Mucosa of descending colon (tissue), 3 donors: ENCODE measurements around the gene SRRM3. TPM values are rescaled to one million over a fixed set of nuclear protein-coding genes. Genes with fewer than 3 reads are reported as not detected.
"Not testable (repeated sequence)": the region's sequence is repeated elsewhere in the genome, so short reads cannot be mapped to it uniquely, and the experiment has no call there.

Experiments used
- ATAC-seq: fragments of 200-7000 bp; cut with Tn5 transposase; one replicate; pipeline ENCODE4 v1.9.1; 2020; ENCODE audit warnings: mild to moderate bottlenecking, moderate library complexity
- DNase-seq, 3 donors: peaks; one replicate each; pipeline ENCODE4 v3.0.0-alpha.2; 2020
- H3K36me3 ChIP-seq: fragments of 200-600 bp; one replicate; pipeline ENCODE4 v1.8.0; 2021; ENCODE audit warnings: low read depth, mild to moderate bottlenecking
- H3K4me1 ChIP-seq: fragments of 200-600 bp; one replicate; pipeline ENCODE4 v1.8.0; 2021; ENCODE audit warnings: low read depth, mild to moderate bottlenecking
- H3K4me3 ChIP-seq: fragments of 200-600 bp; one replicate; pipeline ENCODE4 v1.8.0; 2021; ENCODE audit warnings: mild to moderate bottlenecking
- H3K9me3 ChIP-seq: fragments of 200-600 bp; one replicate; pipeline ENCODE4 v1.8.0; 2021; ENCODE audit warnings: mild to moderate bottlenecking
- intact Hi-C, 2 donors: fragments of 100-400 bp; cut with DNase I in 1 of 2; cut with micrococcal nuclease in 1 of 2; formaldehyde crosslinking; loops; one replicate each; pipeline versions ENCODE4 v1.11.0 to v1.11.1; 2022; cut with DNase I, micrococcal nuclease
- total RNA-seq, 3 donors: library from RNA; stranded (reverse); fragmentation: NEBNext Ultra II Directional in 2 of 3; extraction: Animal tissue kit (Norgen Biotek cat#: 25700) in 2 of 3; gene quantifications; one replicate each; pipeline versions ENCODE4 v1.2.1 to v1.2.4, GENCODE V29; 2021 to 2023
- TF ChIP-seq, protein P1 (sequence below): fragments of 200-600 bp; IDR thresholded peaks from one replicate; pipeline ENCODE4 v1.8.0; 2022; ENCODE audit warnings: antibody characterized with exemption, mild to moderate bottlenecking
- donor health status: DM: no; HTN: no; CAD: no; lungs with moderate emphysema.
- donor health status: DM: no; HTN: no; CAD: no.
- donor health status: DM: no; HTN: yes; CAD: no.

Gene SRRM3
- total RNA-seq, 3 donors from 2014 or later: 0.43 to 3.2 (median 0.67) TPM

DNA sequence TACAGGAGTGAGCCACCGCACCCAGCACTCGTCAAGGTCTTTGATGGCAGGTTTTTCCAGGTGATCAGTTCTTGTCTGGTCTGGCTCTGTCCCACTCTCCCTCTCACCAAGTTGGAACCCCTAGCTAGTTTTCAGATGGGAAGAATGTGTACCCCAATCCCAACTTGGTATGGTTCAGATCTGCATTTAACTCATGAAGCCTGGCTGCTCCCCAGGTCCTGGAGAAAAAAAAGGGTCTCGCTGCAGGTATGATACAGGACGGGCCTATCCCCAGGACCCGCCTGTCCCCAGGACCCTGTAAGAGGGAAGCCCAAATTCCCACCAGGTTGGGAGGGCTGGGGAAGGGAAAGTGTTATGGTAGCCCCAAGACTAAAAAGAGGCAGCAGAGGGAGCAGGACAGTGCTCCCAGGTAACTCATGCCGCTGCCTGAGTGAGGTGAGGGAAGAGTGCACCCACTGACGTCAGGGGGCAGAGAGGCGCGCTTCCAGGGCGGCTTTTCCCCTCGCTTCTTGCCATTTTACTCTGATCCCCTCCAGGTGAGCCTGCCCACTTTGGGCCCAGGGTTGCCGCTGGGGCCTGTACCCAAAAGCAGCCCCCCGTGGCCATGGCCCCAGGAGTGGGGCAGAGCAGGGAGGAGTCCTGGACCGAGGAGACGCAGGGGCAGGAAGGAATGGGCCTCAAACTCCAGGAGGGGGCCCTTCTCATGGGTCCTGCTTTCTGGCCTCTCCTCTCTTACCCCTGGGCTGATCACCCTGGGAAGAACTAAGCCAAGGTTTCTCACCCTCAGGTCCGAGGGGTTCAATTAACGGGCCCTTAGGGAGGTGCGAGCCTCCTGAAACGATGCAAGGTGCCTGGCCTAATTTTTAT is 36.4 kb upstream of the SRRM3 start:
- Histone ChIP-seq H3K4me3 (no peak overlapping the region), H3K9me3 (no peaks in the 10 kb centered on the region), H3K4me1 (peaks cover 2% of the 10 kb centered on the region), H3K36me3 (no peaks in the 10 kb centered on the region)
- intact Hi-C loops: no loop called here
- ATAC-seq: no peak
- DNase-seq: peak in 1 of 3 donors; percentile 44
- TF ChIP-seq, protein P1, sequence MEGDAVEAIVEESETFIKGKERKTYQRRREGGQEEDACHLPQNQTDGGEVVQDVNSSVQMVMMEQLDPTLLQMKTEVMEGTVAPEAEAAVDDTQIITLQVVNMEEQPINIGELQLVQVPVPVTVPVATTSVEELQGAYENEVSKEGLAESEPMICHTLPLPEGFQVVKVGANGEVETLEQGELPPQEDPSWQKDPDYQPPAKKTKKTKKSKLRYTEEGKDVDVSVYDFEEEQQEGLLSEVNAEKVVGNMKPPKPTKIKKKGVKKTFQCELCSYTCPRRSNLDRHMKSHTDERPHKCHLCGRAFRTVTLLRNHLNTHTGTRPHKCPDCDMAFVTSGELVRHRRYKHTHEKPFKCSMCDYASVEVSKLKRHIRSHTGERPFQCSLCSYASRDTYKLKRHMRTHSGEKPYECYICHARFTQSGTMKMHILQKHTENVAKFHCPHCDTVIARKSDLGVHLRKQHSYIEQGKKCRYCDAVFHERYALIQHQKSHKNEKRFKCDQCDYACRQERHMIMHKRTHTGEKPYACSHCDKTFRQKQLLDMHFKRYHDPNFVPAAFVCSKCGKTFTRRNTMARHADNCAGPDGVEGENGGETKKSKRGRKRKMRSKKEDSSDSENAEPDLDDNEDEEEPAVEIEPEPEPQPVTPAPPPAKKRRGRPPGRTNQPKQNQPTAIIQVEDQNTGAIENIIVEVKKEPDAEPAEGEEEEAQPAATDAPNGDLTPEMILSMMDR: no peak

DNA sequence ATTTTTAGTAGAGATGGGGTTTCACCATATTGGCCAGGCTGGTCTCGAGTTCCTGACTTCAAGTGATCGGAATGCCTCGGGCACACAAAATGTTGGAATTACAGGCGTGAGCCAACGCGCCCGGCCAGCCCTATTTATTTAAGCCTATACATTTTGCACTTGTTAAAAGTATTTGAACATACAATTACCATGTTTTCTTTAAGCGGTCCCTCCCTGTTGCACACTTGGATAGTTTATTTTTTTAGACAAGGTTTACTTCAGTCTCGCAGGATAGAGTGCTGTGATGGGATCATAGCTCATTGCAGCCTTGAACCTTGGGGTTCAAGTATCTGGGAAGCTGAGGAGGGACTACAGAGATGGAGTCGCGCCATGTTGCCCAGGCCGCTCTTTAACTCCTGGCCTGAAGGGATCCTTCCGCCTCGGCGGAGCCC is 35.7 kb upstream of the SRRM3 start:
- DNase-seq (peak in 1 of 3 donors; percentile 19), ATAC-seq (peak; percentile 17)
- intact Hi-C loops: no loop called here
- H3K4me1 ChIP-seq: peaks cover 2% of the 10 kb centered on the region
- TF ChIP-seq, protein P1: no peak
- no peaks in the 10 kb centered on the region for H3K36me3 ChIP-seq
- no peak overlapping the region for H3K4me3 ChIP-seq
- no peaks in the 10 kb centered on the region for H3K9me3 ChIP-seq

DNA sequence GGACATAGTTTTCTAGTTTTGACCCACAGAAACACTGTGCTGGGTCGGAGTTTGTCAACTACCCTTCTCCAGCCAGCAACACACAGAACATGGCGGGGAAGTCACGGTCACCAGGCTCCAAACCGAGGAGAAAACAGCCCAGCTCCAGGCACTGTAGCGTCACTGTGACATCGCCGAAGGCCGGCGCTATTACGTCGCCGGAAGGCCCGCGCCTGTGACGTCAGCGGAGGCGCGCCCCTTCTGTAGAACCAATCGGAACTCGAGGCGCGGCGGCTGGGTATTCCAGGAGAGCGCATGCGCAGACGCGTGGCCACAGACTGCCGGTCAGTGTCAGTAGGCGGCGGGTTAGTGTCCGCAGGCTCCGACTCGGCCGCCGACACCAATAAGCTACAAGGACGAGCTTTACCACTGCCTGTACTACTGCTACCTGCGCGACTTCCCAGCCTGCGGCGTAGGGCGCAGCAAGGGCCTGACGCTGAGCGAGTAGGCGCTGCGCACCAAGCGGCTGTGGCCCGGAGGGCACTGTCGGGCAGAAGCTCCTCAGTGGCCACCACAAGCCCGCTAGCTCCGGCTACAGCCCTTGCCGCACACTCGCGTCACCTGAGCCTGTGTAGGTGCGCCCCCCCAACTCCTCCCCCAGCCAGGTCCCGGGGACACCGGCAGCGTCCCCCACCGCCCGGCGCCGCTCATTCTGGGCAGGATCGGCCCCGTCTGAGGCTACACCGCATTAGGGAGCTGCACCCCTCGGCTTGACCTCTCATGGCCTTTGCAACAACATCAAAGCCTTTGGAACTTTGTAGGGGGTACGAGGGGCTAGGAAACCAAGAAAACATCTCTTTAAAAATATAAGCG is 35.1 kb upstream of the SRRM3 start:
- Histone ChIP-seq H3K4me3 (peak overlapping the region; percentile 28), H3K4me1 (peaks cover 2% of the 10 kb centered on the region), H3K36me3 (no peaks in the 10 kb centered on the region), H3K9me3 (no peaks in the 10 kb centered on the region)
- intact Hi-C loops: no loop called here
- TF ChIP-seq, protein P1: no peak
- DNase-seq (peak; percentile 97 to 98 (median 98)), ATAC-seq (peak; percentile 98)

DNA sequence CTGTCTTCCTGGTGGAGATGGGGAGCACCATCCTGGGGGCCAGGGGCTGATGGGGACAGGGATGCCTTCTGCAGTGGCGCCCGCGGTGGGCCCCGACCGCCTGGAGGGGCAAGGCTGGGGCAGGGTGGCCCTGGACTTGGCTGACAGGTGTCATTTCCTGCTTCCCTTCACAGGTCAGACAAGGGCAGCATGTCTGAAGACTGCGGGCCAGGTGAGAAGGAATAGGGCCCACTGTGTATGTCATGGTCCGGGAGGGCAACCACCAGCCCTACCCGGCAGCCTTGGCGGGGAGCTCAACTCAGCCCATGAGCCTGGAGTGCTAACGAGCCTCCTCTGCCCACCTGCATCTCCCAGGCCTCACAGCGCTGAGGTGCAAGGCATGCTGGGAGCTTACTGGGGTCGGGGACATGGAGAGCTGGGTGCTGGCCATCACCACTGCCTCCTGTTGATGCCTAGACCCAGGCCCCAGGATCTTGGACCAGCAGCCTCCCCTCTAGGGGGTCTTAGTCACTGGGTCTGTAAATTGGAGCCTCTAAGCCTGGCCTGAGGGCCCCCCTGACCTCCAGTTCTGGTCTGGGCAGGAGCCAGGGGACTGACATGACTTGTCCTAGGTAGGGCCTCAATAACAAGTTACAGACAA is 28.0 kb upstream of the SRRM3 start:
- DNase-seq (peak in 1 of 3 donors; percentile 29), ATAC-seq (no peak)
- intact Hi-C loops: loop anchor here (10.0 kb wide), 1 partner anchor 141 kb away; no protein-coding TSS in a partner anchor
- TF ChIP-seq, protein P1: no peak
- no peaks in the 10 kb centered on the region for H3K36me3 ChIP-seq
- H3K4me1 ChIP-seq: no peaks in the 10 kb centered on the region
- H3K9me3 ChIP-seq: no peaks in the 10 kb centered on the region
- no peak overlapping the region for H3K4me3 ChIP-seq

DNA sequence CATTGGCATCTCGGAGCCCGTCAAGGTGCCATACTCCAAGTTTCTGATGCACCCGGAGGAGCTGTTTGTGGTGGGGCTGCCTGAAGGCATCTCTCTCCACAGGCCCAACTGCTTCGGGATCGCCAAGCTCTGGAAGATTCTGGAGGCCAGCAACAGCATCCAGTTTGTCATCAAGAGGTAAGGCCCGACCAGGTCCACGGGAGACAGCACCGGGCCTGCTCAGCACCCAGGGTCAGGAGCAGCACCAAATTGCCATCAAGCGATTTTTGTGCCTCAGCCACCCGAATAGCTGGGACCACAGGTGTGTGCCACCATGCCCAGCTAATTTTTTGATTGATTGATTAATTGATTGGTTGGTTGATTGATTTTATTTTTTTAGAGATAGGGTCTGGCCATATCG is 24.7 kb upstream of the SRRM3 start:
- not testable (repeated sequence) for H3K4me3 ChIP-seq, H3K36me3 ChIP-seq, H3K4me1 ChIP-seq, ATAC-seq, H3K9me3 ChIP-seq
- DNase-seq: peak in 1 of 3 donors; percentile 17
- intact Hi-C loops: loop anchor here (10.0 kb wide), 1 partner anchor 138 kb away; no protein-coding TSS in a partner anchor
